Measurements from ENCODE around the gene NOL9. TPM values are rescaled to one million over a fixed set of nuclear protein-coding genes. Genes with fewer than 3 reads are reported as not detected.

The NOL9 gene
- total and polyA plus RNA-seq, 9 of the 15 experiments (the other 6 are each of a cell fraction or from before 2014, with no cell fraction given) = 5.6 to 76.5 (median 47.3) TPM

GRCh38 chr1:6481820-6482219, 72.5 kb downstream of the NOL9 start:
- no peak for FAIRE-seq
- no TSS peak for BruUV-seq (replicated peaks)
- CTCF ChIA-PET (ENCODE audit: low intra/inter-chr PET ratio) = interaction anchor here (1.3 kb wide), 1 partner anchor 80 kb away, joined by 4 read pairs; no protein-coding TSS in a partner anchor

More at GRCh38 chr1:6481820-6482219, 72.5 kb downstream of the NOL9 start:
- Histone ChIP-seq H3K27ac (ENCODE audit: extremely low read depth, low read depth, low read length) (no peak overlapping the region), H3K27me3 (ENCODE audit: control insufficient read depth in 2 of 2, insufficient read depth in 2 of 2, low read length in 2 of 2) (peaks cover 66 to 89% of the 10 kb centered on the region in 2 experiments), H3K4me3 (no peak overlapping the region), H3K36me3 (ENCODE audit: control insufficient read depth, insufficient read depth, low read length) (no peaks in the 10 kb centered on the region), H2AFZ (ENCODE audit: low read depth, low read length) (no peak overlapping the region), H3K9me3 (replicated peaks; ENCODE audit: control insufficient read depth, insufficient read depth, low read depth, low read length) (no peaks in the 10 kb centered on the region), H3K9ac (ENCODE audit: insufficient read depth in 1 of 2, low read depth in 2 of 2, low read length in 2 of 2) (no peak overlapping the region), H3K4me1 (replicated peaks in 1 of 2; ENCODE audit: control insufficient read depth in 2 of 2, insufficient read depth in 2 of 2, low read length in 2 of 2) (peaks cover 0 to 25% of the 10 kb centered on the region in 2 experiments; a peak in 2 of 5 replicates), H3K4me2 (ENCODE audit: insufficient read depth, low read length) (no peak overlapping the region), H3K9me1 (ENCODE audit: control insufficient read depth, insufficient read depth, low read length) (no peaks in the 10 kb centered on the region), H4K20me1 (replicated peaks; ENCODE audit: control insufficient read depth, insufficient read depth, low read length) (peaks cover 15% of the 10 kb centered on the region), H3K79me2 (ENCODE audit: control insufficient read depth, insufficient read depth, low read length) (no peaks in the 10 kb centered on the region)
- 6% methylated on average over 5 of the region's 5 CpGs for WGBS (ENCODE audit: insufficient coverage, low coverage, missing lambda C conversion rate)
- intact Hi-C loops (cut with micrococcal nuclease) (no loop called here), in situ Hi-C loops (cut with MboI) (loop anchor here (25.0 kb wide), 1 partner anchor 730 kb away; no protein-coding TSS in a partner anchor)
- POLR2A ChIA-PET = interaction anchor here (0.9 kb wide), 1 partner anchor 10 kb away, joined by 4 read pairs; the partner anchor contains the start of gene PLEKHG5
- ATAC-seq (no peak), DNase-seq (ENCODE audit: extremely low read depth in 1 of 4, low spot score in 3 of 4) (no peak)
- TF ChIP-seq, protein P1, sequence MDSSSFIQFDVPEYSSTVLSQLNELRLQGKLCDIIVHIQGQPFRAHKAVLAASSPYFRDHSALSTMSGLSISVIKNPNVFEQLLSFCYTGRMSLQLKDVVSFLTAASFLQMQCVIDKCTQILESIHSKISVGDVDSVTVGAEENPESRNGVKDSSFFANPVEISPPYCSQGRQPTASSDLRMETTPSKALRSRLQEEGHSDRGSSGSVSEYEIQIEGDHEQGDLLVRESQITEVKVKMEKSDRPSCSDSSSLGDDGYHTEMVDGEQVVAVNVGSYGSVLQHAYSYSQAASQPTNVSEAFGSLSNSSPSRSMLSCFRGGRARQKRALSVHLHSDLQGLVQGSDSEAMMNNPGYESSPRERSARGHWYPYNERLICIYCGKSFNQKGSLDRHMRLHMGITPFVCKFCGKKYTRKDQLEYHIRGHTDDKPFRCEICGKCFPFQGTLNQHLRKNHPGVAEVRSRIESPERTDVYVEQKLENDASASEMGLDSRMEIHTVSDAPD (CRISPR knock-in tag; IDR thresholded peaks at IDR 0.05) = no peak
- TF ChIP-seq NFXL1 (CRISPR knock-in tag; IDR thresholded peaks at IDR 0.05) = no peak
- no peak for TF ChIP-seq ZNF408 (CRISPR knock-in tag; IDR thresholded peaks at IDR 0.05; ENCODE audit: low read depth)
- TF ChIP-seq SAFB2 (IDR thresholded peaks at IDR 0.05; ENCODE audit: borderline replicate concordance, low read depth, low read length, severe bottlenecking) = no peak
- TF ChIP-seq ZBTB8A (IDR thresholded peaks at IDR 0.05; ENCODE audit: partially characterized antibody) = no peak
- TF ChIP-seq ZNF212 (CRISPR knock-in tag; IDR thresholded peaks at IDR 0.05) = no peak
- TF ChIP-seq ARID1B (IDR thresholded peaks at IDR 0.05) = no peak
- no peak for TF ChIP-seq SRSF7 (optimal IDR thresholded peaks at IDR 0.05; ENCODE audit: low read depth, low read length)
- TF ChIP-seq EHMT2 (IDR thresholded peaks at IDR 0.05) = no peak
- no peak for TF ChIP-seq KDM5B (IDR thresholded peaks at IDR 0.05; ENCODE audit: insufficient replicate concordance, low read depth, low read length)
- no peak for TF ChIP-seq LCOR (CRISPR knock-in tag; IDR thresholded peaks at IDR 0.05)
